Activated CD4-positive, alpha-beta T cell treated with anti-CD3 and anti-CD28 coated beads for 36 hours (primary cell): ENCODE data around the gene SLC39A13. TPM values are rescaled to one million over a fixed set of nuclear protein-coding genes. Genes with fewer than 3 reads are reported as not detected.

Experiments used
- ATAC-seq: fragments of 200-7000 bp; cut with Tn5 transposase; one replicate; pipeline ENCODE4 v1.10.0; 2021; ENCODE audit warnings: mild to moderate bottlenecking, moderate library complexity
- CTCF ChIA-PET: fragments of 350-600 bp; sonication (Branson Sonifier 250); formaldehyde crosslinking; loops from one replicate; lab custom pipeline; 2021; ENCODE audit warnings: antibody characterized with exemption; lab: Charles Lee
- POLR2A ChIA-PET: fragments of 350-600 bp; sonication (Branson Sonifier 250); formaldehyde crosslinking; loops from one replicate; lab custom pipeline; 2021; ENCODE audit warnings: antibody characterized with exemption, inconsistent platforms; lab: Charles Lee
- DNase-seq: peaks from one replicate; pipeline ENCODE4 v3.0.0-alpha.2; 2020
- H3K27ac Mint-ChIP-seq: one replicate; pipeline ENCODE4 v1.8.0; 2021; ENCODE audit warnings: mixed read lengths
- H3K27me3 Mint-ChIP-seq: one replicate; pipeline ENCODE4 v1.8.0; 2021; ENCODE audit warnings: mixed read lengths
- H3K36me3 Mint-ChIP-seq: one replicate; pipeline ENCODE4 v1.8.0; 2021; ENCODE audit warnings: low read depth, mixed read lengths
- H3K4me1 Mint-ChIP-seq: one replicate; pipeline ENCODE4 v1.8.0; 2021; ENCODE audit warnings: mixed read lengths
- H3K4me3 Mint-ChIP-seq: one replicate; pipeline ENCODE4 v1.8.0; 2021; ENCODE audit warnings: mild to moderate bottlenecking, moderate library complexity, mixed read lengths
- H3K9me3 Mint-ChIP-seq: one replicate; pipeline ENCODE4 v1.8.0; 2021; ENCODE audit warnings: low read depth, mixed read lengths
- intact Hi-C, 2 experiments: fragments of 100-400 bp; cut with DNase I in 1 of 2; cut with micrococcal nuclease in 1 of 2; formaldehyde crosslinking; loops; one replicate each; pipeline versions ENCODE4 v1.14.2 to v1.15.1; 2022 to 2024; cut with DNase I, micrococcal nuclease
- total RNA-seq, 2 experiments: library from RNA; stranded (reverse); gene quantifications; one replicate each; pipeline ENCODE4 v1.2.3, GENCODE V29; 2021

The SLC39A13 gene
- total RNA-seq, 2 experiments from 2014 or later: 8.6 to 10.7 TPM

GRCh38 chr11:47406896-47407745 lies 1.3 kb upstream of the SLC39A13 start:
- ChIA-PET POLR2A (interaction anchor here (0.6 to 2.5 kb wide), 2 partner anchors 14 to 192 kb away, joined by 4 to 8 read pairs; partner anchors contain the start of gene DDB2), CTCF (interaction anchor here (0.6 to 1.4 kb wide), 5 partner anchors 17 to 491 kb away, joined by 3 to 5 read pairs (median 3); no protein-coding TSS in a partner anchor)
- intact Hi-C loops: loop anchor here in 1 of 2 experiments (5.0 to 10.0 kb wide), 2 partner anchors 472 to 600 kb away; partner anchors contain the start of gene CSTPP1
- Mint-ChIP-seq H3K27me3 (no peaks in the 10 kb centered on the region), H3K36me3 (no peaks in the 10 kb centered on the region), H3K27ac (peak overlapping the region; percentile 94), H3K4me3 (peak overlapping the region; percentile 89), H3K4me1 (peaks cover 16% of the 10 kb centered on the region), H3K9me3 (no peaks in the 10 kb centered on the region)
- ATAC-seq (no peak), DNase-seq (no peak)

- Mint-ChIP-seq H3K4me1 (peaks cover 16% of the 10 kb centered on the region), H3K27me3 (no peaks in the 10 kb centered on the region), H3K9me3 (no peaks in the 10 kb centered on the region), H3K36me3 (peaks cover 2% of the 10 kb centered on the region), H3K4me3 (peak overlapping the region; percentile 89), H3K27ac (peak overlapping the region; percentile 89)
- ChIA-PET POLR2A (interaction anchor here (0.5 to 2.5 kb wide), 2 partner anchors 13 to 585 kb away, joined by 8 read pairs; no protein-coding TSS in a partner anchor), CTCF (interaction anchor here (0.9 to 5.5 kb wide), 4 partner anchors 10 to 52 kb away, joined by 3 to 69 read pairs (median 4); partner anchors contain the start of gene PSMC3)
- ATAC-seq (no peak), DNase-seq (peak; percentile 35)
- intact Hi-C loops: loop anchor here (1.0 to 10.0 kb wide), 18 partner anchors 14 to 792 kb away; partner anchors contain the start of genes PSMC3 (in 2 of the 2), ACP2 (in 1 of the 2), ARHGAP1 (in 1 of the 2) and ATG13 (in 1 of the 2)
Measured at GRCh38 chr11:47408598-47409439, 429 bp downstream of the SLC39A13 start.

DNA sequence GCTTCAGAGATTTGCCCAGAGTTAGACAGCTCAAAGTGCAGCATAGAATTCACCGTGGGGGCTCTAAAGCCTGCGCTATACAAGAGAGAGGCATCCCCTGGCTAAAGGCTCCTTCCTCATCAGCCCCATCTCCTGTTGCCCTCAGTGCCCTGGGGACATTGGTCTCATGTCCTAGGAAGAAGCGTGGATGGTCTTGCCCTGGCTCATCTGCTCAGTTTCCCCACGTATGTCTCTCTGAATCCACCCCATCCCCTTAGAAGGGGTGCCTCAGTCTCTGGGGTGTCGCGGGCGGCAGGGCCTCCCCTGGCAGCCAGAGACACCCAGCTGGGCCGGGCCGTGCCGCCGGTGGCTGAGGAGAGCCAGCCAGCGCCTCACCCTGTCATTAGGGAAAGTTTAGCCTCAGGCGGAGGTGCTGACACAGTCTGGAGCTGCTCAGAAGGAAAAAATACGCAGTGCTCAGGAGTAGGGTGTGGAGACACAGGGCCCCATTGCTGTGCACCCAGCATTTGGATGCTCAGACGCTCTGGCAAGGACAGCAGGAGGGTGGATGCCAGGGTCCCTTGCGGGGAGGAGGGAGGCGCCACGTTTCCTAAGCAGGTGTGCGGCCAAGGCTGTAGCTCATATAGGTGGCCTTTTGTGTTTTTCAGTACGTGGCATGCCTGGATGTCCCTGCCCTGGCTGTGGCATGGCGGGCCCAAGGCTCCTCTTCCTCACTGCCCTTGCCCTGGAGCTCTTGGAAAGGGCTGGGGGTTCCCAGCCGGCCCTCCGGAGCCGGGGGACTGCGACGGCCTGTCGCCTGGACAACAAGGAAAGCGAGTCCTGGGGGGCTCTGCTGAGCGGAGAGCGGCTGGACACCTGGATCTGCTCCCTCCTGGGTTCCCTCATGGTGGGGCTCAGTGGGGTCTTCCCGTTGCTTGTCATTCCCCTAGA lies 1.3 kb downstream of the SLC39A13 start:
- no peaks in the 10 kb centered on the region for H3K9me3 Mint-ChIP-seq
- ATAC-seq (no peak), DNase-seq (no peak)
- H3K27me3 Mint-ChIP-seq: no peaks in the 10 kb centered on the region
- ChIA-PET CTCF (interaction anchor here (0.6 to 5.5 kb wide), 9 partner anchors 10 to 233 kb away, joined by 3 to 69 read pairs (median 4); partner anchors contain the start of genes ARFGAP2 and PSMC3), POLR2A (interaction anchor here (1.0 to 2.5 kb wide), 3 partner anchors 11 to 237 kb away, joined by 3 to 8 read pairs (median 4); no protein-coding TSS in a partner anchor)
- H3K4me3 Mint-ChIP-seq: peak overlapping the region; percentile 89
- H3K4me1 Mint-ChIP-seq: peaks cover 16% of the 10 kb centered on the region
- H3K36me3 Mint-ChIP-seq: peaks cover 7% of the 10 kb centered on the region
- intact Hi-C loops: loop anchor here (2.0 to 10.0 kb wide), 4 partner anchors 15 to 598 kb away; partner anchors contain the start of genes CSTPP1 (in 1 of the 2) and PSMC3 (in 1 of the 2)
- peak overlapping the region; percentile 89 for H3K27ac Mint-ChIP-seq

DNA sequence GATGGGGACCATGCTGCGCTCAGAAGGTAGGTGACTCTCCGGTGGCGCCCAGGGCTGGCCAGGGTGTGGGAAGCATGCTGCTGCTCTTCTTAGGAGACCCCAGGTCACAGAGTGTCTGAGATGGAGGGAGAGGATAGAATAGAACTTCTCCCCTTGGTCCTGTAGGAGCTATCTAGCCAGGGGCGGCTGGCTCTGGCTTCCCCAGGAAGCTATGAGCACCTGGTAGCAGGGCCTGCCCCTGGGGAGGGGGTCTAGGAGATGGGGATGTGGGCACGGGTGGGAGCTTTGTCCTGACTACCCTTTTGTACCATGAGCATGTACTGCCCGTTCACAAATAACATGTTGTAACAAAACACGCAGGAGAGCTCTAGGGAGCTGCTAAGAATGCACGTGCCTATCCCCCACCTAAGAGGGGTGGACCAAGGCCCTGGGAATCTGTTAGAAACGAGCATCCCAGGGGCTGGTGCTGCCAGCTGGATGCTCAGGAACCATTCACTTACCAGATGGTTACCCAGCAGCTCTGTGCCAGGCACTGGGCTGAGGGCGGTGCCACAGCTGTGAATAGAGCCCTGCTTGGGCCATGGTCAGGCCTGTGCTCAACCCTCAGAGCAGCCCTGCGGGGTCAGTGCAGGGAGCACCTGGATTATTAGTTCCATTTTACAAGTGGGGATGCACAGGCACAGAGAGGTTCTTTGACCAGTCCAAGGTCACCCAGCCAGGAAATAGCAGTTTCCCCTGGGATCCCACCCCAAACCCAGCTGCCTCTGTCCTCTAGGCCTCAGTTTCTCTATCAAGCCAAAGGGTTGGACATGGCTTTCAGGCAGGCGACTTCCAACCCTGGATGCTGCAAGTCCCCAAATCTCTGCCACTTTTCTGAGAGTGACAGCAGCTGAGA lies 2.2 kb downstream of the SLC39A13 start:
- intact Hi-C loops: no loop called here
- no peaks in the 10 kb centered on the region for H3K9me3 Mint-ChIP-seq
- DNase-seq (no peak), ATAC-seq (no peak)
- no peaks in the 10 kb centered on the region for H3K27me3 Mint-ChIP-seq
- no peak overlapping the region for H3K27ac Mint-ChIP-seq
- H3K36me3 Mint-ChIP-seq: peaks cover 11% of the 10 kb centered on the region
- peaks cover 16% of the 10 kb centered on the region for H3K4me1 Mint-ChIP-seq
- POLR2A ChIA-PET: interaction anchor here (0.5 to 1.3 kb wide), 4 partner anchors 9 to 238 kb away, joined by 3 to 4 read pairs (median 4); no protein-coding TSS in a partner anchor
- no peak overlapping the region for H3K4me3 Mint-ChIP-seq
- CTCF ChIA-PET: interaction anchor here (0.6 to 5.5 kb wide), 13 partner anchors 9 to 234 kb away, joined by 3 to 69 read pairs (median 3); partner anchors contain the start of genes ARFGAP2, PACSIN3 and PSMC3

DNA sequence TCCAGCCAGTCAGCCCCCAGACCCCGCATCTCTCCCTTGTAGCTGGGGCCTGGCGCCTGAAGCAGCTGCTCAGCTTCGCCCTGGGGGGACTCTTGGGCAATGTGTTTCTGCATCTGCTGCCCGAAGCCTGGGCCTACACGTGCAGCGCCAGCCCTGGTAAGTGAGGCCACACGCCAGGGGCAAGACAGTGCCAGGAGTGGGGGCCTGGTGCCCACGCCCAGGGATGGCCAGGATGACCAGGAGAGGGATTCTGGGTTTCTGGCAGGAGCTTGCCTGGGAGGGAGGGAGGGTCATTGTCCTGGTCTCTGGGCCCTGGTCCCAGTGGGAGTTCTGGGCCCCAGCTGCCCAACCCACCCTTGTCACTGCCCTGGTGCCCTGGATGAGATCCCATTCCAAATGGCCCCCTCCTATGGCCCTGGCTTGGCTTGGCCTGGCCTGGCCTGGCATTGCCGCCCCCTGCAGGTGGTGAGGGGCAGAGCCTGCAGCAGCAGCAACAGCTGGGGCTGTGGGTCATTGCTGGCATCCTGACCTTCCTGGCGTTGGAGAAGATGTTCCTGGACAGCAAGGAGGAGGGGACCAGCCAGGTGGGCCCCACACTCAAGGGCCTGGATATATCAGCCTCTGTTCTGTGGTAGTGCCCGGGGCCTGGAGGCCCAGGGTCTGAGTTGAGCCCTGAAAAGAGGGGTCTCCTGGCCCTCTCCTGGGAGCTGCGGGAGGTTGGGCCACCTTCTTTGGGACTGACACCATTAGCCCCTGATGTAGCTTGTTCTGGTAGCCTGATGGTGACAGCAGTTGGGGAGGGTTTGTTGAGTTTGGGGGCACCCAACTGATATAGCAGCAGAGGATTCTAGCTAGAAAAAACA lies 3.7 kb downstream of the SLC39A13 start:
- no peaks in the 10 kb centered on the region for H3K9me3 Mint-ChIP-seq
- POLR2A ChIA-PET: interaction anchor here (0.8 to 1.6 kb wide), 3 partner anchors 8 to 12 kb away, joined by 4 to 5 read pairs (median 4); no protein-coding TSS in a partner anchor
- no peaks in the 10 kb centered on the region for H3K27me3 Mint-ChIP-seq
- intact Hi-C loops: loop anchor here in 1 of 2 experiments (1.0 kb wide), 1 partner anchor 38 kb away; no protein-coding TSS in a partner anchor
- H3K27ac Mint-ChIP-seq: no peak overlapping the region
- no peak overlapping the region for H3K4me3 Mint-ChIP-seq
- H3K4me1 Mint-ChIP-seq: peaks cover 12% of the 10 kb centered on the region
- DNase-seq: peak; percentile 80
- peaks cover 11% of the 10 kb centered on the region for H3K36me3 Mint-ChIP-seq
- no peak for ATAC-seq
- CTCF ChIA-PET: interaction anchor here (0.6 to 5.5 kb wide), 26 partner anchors 9 to 429 kb away, joined by 3 to 69 read pairs (median 3); partner anchors contain the start of genes ACP2, PACSIN3 and PSMC3

- Mint-ChIP-seq H3K27me3 (no peaks in the 10 kb centered on the region), H3K4me1 (peaks cover 5% of the 10 kb centered on the region), H3K9me3 (no peaks in the 10 kb centered on the region), H3K4me3 (no peak overlapping the region), H3K36me3 (peaks cover 17% of the 10 kb centered on the region), H3K27ac (no peak overlapping the region)
- POLR2A ChIA-PET: interaction anchor here (1.6 kb wide), 1 partner anchor 11 kb away, joined by 4 read pairs; no protein-coding TSS in a partner anchor
- DNase-seq (no peak), ATAC-seq (no peak)
- CTCF ChIA-PET: interaction anchor here (0.7 to 5.5 kb wide), 8 partner anchors 10 to 180 kb away, joined by 3 to 69 read pairs (median 3); partner anchors contain the start of gene PSMC3
- intact Hi-C loops: no loop called here
Measured at GRCh38 chr11:47413351-47413750, 5.0 kb downstream of the SLC39A13 start.

DNA sequence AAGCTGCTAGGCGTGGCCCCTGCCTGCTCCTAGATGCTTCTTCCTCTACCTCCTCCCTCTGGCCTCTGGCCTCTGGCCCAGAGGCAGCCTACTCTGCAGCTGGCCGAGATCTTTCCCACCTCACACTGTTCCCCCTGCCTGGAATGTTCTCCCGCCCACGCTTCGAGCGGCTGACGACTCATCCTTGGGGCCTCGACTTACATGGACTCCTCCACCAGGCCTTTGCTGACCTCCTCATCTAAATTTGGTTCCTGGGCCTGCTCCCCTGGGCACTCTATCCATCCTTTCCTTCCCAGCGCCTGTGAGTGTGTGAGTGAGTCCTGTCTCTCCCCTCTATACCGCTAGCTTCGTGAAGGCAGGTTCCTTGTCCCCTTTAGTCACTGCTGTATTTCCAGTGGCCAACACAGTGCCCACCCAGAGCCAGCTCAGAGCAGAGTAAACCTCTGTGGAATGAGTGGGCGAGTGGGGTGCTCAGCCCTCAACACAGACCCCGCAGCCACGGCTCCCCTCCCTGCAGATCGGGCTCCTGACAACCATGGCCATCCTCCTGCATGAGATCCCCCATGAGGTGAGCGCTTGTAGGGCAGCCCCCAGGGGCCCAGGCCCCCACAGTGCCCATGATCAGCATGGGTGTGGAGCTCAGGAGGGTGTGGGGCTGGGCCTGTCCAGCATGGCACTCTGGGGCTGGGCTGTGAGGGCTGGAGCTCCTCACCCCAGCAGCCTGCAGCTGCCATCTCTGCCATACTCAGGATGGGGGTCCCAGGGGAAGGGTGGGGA lies 5.7 kb downstream of the SLC39A13 start:
- ATAC-seq (no peak), DNase-seq (no peak)
- H3K36me3 Mint-ChIP-seq: peaks cover 24% of the 10 kb centered on the region
- H3K27me3 Mint-ChIP-seq: no peaks in the 10 kb centered on the region
- H3K9me3 Mint-ChIP-seq: no peaks in the 10 kb centered on the region
- no peak overlapping the region for H3K27ac Mint-ChIP-seq
- H3K4me1 Mint-ChIP-seq: peaks cover 4% of the 10 kb centered on the region
- POLR2A ChIA-PET: no interaction called here
- CTCF ChIA-PET: interaction anchor here (0.6 to 0.7 kb wide), 2 partner anchors 32 to 40 kb away, joined by 3 read pairs; no protein-coding TSS in a partner anchor
- no peak overlapping the region for H3K4me3 Mint-ChIP-seq
- intact Hi-C loops: no loop called here

- intact Hi-C loops: no loop called here
- H3K27me3 Mint-ChIP-seq: no peaks in the 10 kb centered on the region
- ChIA-PET POLR2A (no interaction called here), CTCF (no interaction called here)
- H3K4me1 Mint-ChIP-seq: no peaks in the 10 kb centered on the region
- no peak for DNase-seq
- ATAC-seq: no peak
- H3K4me3 Mint-ChIP-seq: no peak overlapping the region
- no peak overlapping the region for H3K27ac Mint-ChIP-seq
- peaks cover 26% of the 10 kb centered on the region for H3K36me3 Mint-ChIP-seq
- H3K9me3 Mint-ChIP-seq: no peaks in the 10 kb centered on the region
Measured at GRCh38 chr11:47414685-47415070, 6.3 kb downstream of the SLC39A13 start.
